Muscle of arm (tissue), 12 donors: ENCODE data around the gene DCTD. TPM values are rescaled to one million over a fixed set of nuclear protein-coding genes. Genes with fewer than 3 reads are reported as not detected.
"Not testable (repeated sequence)": the region's sequence is repeated elsewhere in the genome, so short reads cannot be mapped to it uniquely, and the experiment has no call there.

ENCODE experiments used
- DNase-seq: peaks from one replicate; pipeline ENCODE4 v3.0.0-alpha.2; 2013
- polyA plus RNA-seq, 12 donors: library from polyadenylated mRNA; unstranded; fragments of 120-200 nt; gene quantifications; one replicate each; pipeline ENCODE4 v1.2.1, GENCODE V29; 2013; ENCODE audit not compliant: insufficient read length in 12 of 12

The DCTD gene
- polyA plus RNA-seq, 12 donors = 59.1 to 79.4 (median 69.1) TPM; not detected in 1

GRCh38 chr4:182923796-182924340 lies 6.7 kb upstream of the DCTD start:
- no peak for DNase-seq

- DNase-seq = no peak
Measured at GRCh38 chr4:182923366-182923765, 6.2 kb upstream of the DCTD start.

GRCh38 chr4:182922501-182923284 lies 5.5 kb upstream of the DCTD start:
- DNase-seq = no peak

GRCh38 chr4:182921608-182922007 lies 4.4 kb upstream of the DCTD start:
- no peak for DNase-seq

- no peak for DNase-seq
Measured at GRCh38 chr4:182920676-182921075, 3.5 kb upstream of the DCTD start.

- no peak for DNase-seq
Measured at GRCh38 chr4:182918791-182919302, 1.7 kb upstream of the DCTD start.

- no peak for DNase-seq
Measured at GRCh38 chr4:182918044-182918607, 940 bp upstream of the DCTD start.

- peak; percentile 66 for DNase-seq
Measured at GRCh38 chr4:182916483-182917181, 554 bp downstream of the DCTD start.

GRCh38 chr4:182914357-182914756 lies 2.8 kb downstream of the DCTD start:
- no peak for DNase-seq

GRCh38 chr4:182913621-182914020 lies 3.6 kb downstream of the DCTD start:
- DNase-seq = no peak

GRCh38 chr4:182913036-182913435 lies 4.2 kb downstream of the DCTD start:
- no peak for DNase-seq

GRCh38 chr4:182908124-182908523 lies 9.1 kb downstream of the DCTD start:
- DNase-seq = no peak

GRCh38 chr4:182907396-182907795 lies 9.8 kb downstream of the DCTD start:
- no peak for DNase-seq

- DNase-seq = no peak
Measured at GRCh38 chr4:182906786-182907185, 10.4 kb downstream of the DCTD start.

- DNase-seq = no peak
Measured at GRCh38 chr4:182905038-182905437, 12.1 kb downstream of the DCTD start.

- no peak for DNase-seq
Measured at GRCh38 chr4:182904211-182904761, 12.9 kb downstream of the DCTD start.

GRCh38 chr4:182903013-182903412 lies 14.2 kb downstream of the DCTD start:
- DNase-seq = no peak

- DNase-seq = no peak
Measured at GRCh38 chr4:182901337-182901736, 15.8 kb downstream of the DCTD start.

GRCh38 chr4:182900021-182900420 lies 17.2 kb downstream of the DCTD start:
- not testable (repeated sequence) for DNase-seq

GRCh38 chr4:182898479-182898799 lies 18.7 kb downstream of the DCTD start:
- no peak for DNase-seq

GRCh38 chr4:182897601-182898478 lies 19.3 kb downstream of the DCTD start:
- no peak for DNase-seq
